ENCODE results near the gene PRPS1. TPM values are rescaled to one million over a fixed set of nuclear protein-coding genes. Genes with fewer than 3 reads are reported as not detected.

Gene PRPS1
- total RNA-seq, 2 experiments from 2014 or later = 66.5 to 70.4 TPM

DNA sequence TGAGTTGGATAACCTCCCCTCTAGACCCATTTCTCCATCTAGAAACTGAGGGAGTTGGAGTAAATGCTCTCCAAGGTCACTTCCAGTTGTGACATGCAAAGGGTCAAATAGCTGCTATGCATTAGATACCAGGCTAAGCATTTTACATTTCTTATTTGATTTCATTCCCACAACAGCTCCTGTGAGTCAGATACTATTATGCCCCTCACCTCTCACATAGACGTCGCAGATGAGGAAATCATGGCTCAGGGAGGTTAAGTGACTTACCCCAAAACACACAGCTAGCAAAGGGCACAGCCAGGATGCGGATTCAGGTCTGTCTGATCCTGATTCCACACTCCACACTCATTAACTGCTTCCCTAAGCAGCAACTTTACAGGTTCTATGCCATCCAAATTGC, 57.7 kb downstream of the PRPS1 start:
- no peaks in the 10 kb centered on the region for H3K9me3 ChIP-seq (ENCODE audit: control insufficient read depth in 1 of 2, insufficient read depth in 1 of 2, low read length in 2 of 2)
- H3K4me1 ChIP-seq (ENCODE audit: insufficient read depth, low read length) = peaks cover 47% of the 10 kb centered on the region
- CTCF ChIA-PET = interaction anchor here (1.0 to 2.4 kb wide), 2 partner anchors 11 to 13 kb away, joined by 3 to 8 read pairs; no protein-coding TSS in a partner anchor
- H3K36me3 ChIP-seq (ENCODE audit: insufficient read depth, low read length) = no peaks in the 10 kb centered on the region
- no peaks in the 10 kb centered on the region for H3K27me3 ChIP-seq (ENCODE audit: control insufficient read depth in 1 of 2, insufficient read depth in 2 of 2, low read length in 2 of 2)
- H3K27me3 Mint-ChIP-seq = no peaks in the 10 kb centered on the region
- POLR2A ChIA-PET = interaction anchor here (1.9 kb wide), 1 partner anchor 31 kb away, joined by 12 read pairs; no protein-coding TSS in a partner anchor
- TF ChIP-seq, protein P1, sequence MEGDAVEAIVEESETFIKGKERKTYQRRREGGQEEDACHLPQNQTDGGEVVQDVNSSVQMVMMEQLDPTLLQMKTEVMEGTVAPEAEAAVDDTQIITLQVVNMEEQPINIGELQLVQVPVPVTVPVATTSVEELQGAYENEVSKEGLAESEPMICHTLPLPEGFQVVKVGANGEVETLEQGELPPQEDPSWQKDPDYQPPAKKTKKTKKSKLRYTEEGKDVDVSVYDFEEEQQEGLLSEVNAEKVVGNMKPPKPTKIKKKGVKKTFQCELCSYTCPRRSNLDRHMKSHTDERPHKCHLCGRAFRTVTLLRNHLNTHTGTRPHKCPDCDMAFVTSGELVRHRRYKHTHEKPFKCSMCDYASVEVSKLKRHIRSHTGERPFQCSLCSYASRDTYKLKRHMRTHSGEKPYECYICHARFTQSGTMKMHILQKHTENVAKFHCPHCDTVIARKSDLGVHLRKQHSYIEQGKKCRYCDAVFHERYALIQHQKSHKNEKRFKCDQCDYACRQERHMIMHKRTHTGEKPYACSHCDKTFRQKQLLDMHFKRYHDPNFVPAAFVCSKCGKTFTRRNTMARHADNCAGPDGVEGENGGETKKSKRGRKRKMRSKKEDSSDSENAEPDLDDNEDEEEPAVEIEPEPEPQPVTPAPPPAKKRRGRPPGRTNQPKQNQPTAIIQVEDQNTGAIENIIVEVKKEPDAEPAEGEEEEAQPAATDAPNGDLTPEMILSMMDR (IDR thresholded peaks at IDR 0.05) = no peak
- DNase-seq (no peak), ATAC-seq (ENCODE audit: poor library complexity) (no peak)
- no peak overlapping the region for H3K27ac ChIP-seq (ENCODE audit: low read depth in 1 of 2, low read length in 2 of 2)
- H3K4me1 Mint-ChIP-seq (ENCODE audit: low read depth) = peaks cover 36% of the 10 kb centered on the region
- H3K36me3 Mint-ChIP-seq (ENCODE audit: low read depth) = no peaks in the 10 kb centered on the region
- no peak overlapping the region for H3K4me3 Mint-ChIP-seq
- H3K27ac Mint-ChIP-seq = no peak overlapping the region
- H3K4me3 ChIP-seq (ENCODE audit: low read length) = no peak overlapping the region
- no peaks in the 10 kb centered on the region for H3K9me3 Mint-ChIP-seq
- intact Hi-C loops (cut with DNase I, micrococcal nuclease) = no loop called here

DNA sequence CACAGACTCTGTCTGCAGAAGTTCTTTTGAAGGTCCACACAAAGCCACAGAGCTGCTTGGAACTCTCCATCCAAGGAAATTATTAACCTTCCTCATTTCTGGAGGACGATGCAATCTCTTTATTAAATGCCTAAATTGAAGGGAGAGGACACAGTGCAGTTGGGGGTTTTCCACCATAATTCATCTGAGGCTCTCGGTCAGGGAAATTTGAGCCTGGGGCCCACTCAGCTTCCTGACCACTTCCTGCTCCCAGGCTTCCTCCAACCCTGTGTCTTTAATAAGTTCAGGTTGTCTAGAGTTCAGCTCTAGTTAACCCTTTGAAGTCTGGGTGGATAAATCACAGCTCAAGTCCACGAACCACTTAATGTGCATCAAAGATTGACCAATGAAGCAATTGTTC, 58.5 kb downstream of the PRPS1 start:
- Mint-ChIP-seq H3K27me3 (no peaks in the 10 kb centered on the region), H3K36me3 (ENCODE audit: low read depth) (no peaks in the 10 kb centered on the region), H3K4me1 (ENCODE audit: low read depth) (peaks cover 40% of the 10 kb centered on the region), H3K4me3 (no peak overlapping the region), H3K9me3 (no peaks in the 10 kb centered on the region), H3K27ac (no peak overlapping the region)
- peaks cover 47% of the 10 kb centered on the region for H3K4me1 ChIP-seq (ENCODE audit: insufficient read depth, low read length)
- H3K36me3 ChIP-seq (ENCODE audit: insufficient read depth, low read length) = no peaks in the 10 kb centered on the region
- no peak overlapping the region for H3K27ac ChIP-seq (ENCODE audit: low read depth in 1 of 2, low read length in 2 of 2)
- peak in 2 of 14 experiments; percentile 25 to 41 for DNase-seq
- ChIA-PET CTCF (interaction anchor here (1.0 kb wide), 1 partner anchor 24 kb away, joined by 3 read pairs; no protein-coding TSS in a partner anchor), POLR2A (interaction anchor here (1.9 kb wide), 1 partner anchor 30 kb away, joined by 12 read pairs; no protein-coding TSS in a partner anchor)
- TF ChIP-seq, protein P1 (IDR thresholded peaks at IDR 0.05) = no peak
- H3K4me3 ChIP-seq (ENCODE audit: low read length) = no peak overlapping the region
- ATAC-seq (ENCODE audit: poor library complexity) = no peak
- intact Hi-C loops (cut with DNase I, micrococcal nuclease) = no loop called here
- no peaks in the 10 kb centered on the region for H3K9me3 ChIP-seq (ENCODE audit: control insufficient read depth in 1 of 2, insufficient read depth in 1 of 2, low read length in 2 of 2)
- no peaks in the 10 kb centered on the region for H3K27me3 ChIP-seq (ENCODE audit: control insufficient read depth in 1 of 2, insufficient read depth in 2 of 2, low read length in 2 of 2)

DNA sequence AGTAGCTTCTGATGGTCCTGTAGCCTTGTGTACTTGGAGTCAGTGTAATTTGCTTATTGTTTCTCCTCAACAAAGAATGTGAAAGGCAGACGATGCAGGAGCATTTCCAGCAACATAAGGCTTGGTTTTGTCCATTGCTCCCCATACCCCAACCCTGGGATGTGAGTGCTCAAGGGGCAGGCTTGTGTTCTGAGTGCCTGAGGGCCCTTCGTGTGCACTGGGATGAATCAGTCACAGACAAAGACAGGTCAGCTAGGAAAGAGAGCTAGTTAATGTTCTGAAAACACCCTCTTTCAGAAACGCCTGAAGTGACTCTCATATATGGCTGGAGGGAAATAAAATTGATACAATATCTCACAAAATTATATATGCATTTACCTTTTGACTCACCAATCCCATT, 59.1 kb downstream of the PRPS1 start:
- no peak overlapping the region for H3K4me3 Mint-ChIP-seq
- H3K4me1 ChIP-seq (ENCODE audit: insufficient read depth, low read length) = peaks cover 47% of the 10 kb centered on the region
- no peak overlapping the region for H3K27ac Mint-ChIP-seq
- H3K36me3 Mint-ChIP-seq (ENCODE audit: low read depth) = no peaks in the 10 kb centered on the region
- ChIA-PET POLR2A (interaction anchor here (1.9 kb wide), 1 partner anchor 29 kb away, joined by 12 read pairs; no protein-coding TSS in a partner anchor), CTCF (interaction anchor here (1.0 kb wide), 1 partner anchor 24 kb away, joined by 3 read pairs; no protein-coding TSS in a partner anchor)
- TF ChIP-seq, protein P1 (IDR thresholded peaks at IDR 0.05) = no peak
- H3K4me3 ChIP-seq (ENCODE audit: low read length) = no peak overlapping the region
- intact Hi-C loops (cut with DNase I, micrococcal nuclease) = no loop called here
- H3K9me3 Mint-ChIP-seq = no peaks in the 10 kb centered on the region
- no peaks in the 10 kb centered on the region for H3K27me3 Mint-ChIP-seq
- peaks cover 40% of the 10 kb centered on the region for H3K4me1 Mint-ChIP-seq (ENCODE audit: low read depth)
- no peak for DNase-seq
- ATAC-seq (ENCODE audit: poor library complexity) = no peak
- H3K27me3 ChIP-seq (ENCODE audit: control insufficient read depth in 1 of 2, insufficient read depth in 2 of 2, low read length in 2 of 2) = no peaks in the 10 kb centered on the region
- no peak overlapping the region for H3K27ac ChIP-seq (ENCODE audit: low read depth in 1 of 2, low read length in 2 of 2)
- no peaks in the 10 kb centered on the region for H3K9me3 ChIP-seq (ENCODE audit: control insufficient read depth in 1 of 2, insufficient read depth in 1 of 2, low read length in 2 of 2)
- H3K36me3 ChIP-seq (ENCODE audit: insufficient read depth, low read length) = no peaks in the 10 kb centered on the region
